DMS153 treated with DMSO at 0.1 percent for 48 hours (cell line): ENCODE measurements around the gene OPN5.

Source experiments
- DNase-seq: peaks from one replicate; lab custom pipeline; 2025; ENCODE audit not compliant: unreplicated experiment; lab: John Stamatoyannopoulos, UW

OPN5 gene

GRCh38 chr6:47788498-47788884 is 6.7 kb downstream of the OPN5 start:
- DNase-seq: no peak

GRCh38 chr6:47789553-47789952 is 7.7 kb downstream of the OPN5 start:
- peak; percentile 24 for DNase-seq

- DNase-seq: no peak
These were observed 10.4 kb downstream of the OPN5 start for GRCh38 chr6:47792216-47792733.

- DNase-seq: no peak
These were observed 12.8 kb downstream of the OPN5 start for GRCh38 chr6:47794577-47795135.

GRCh38 chr6:47801984-47802383 is 20.2 kb downstream of the OPN5 start:
- no peak for DNase-seq

- DNase-seq: no peak
These were observed 23.0 kb downstream of the OPN5 start for GRCh38 chr6:47804821-47805220.

- DNase-seq: no peak
These were observed 28.0 kb downstream of the OPN5 start for GRCh38 chr6:47809873-47810272.

GRCh38 chr6:47810885-47811284 is 29.1 kb downstream of the OPN5 start:
- DNase-seq: no peak

- no peak for DNase-seq
These were observed 29.6 kb downstream of the OPN5 start for GRCh38 chr6:47811443-47811842.

- no peak for DNase-seq
These were observed 35.9 kb downstream of the OPN5 start for GRCh38 chr6:47817749-47818148.

GRCh38 chr6:47819461-47819860 is 37.6 kb downstream of the OPN5 start:
- DNase-seq: no peak

GRCh38 chr6:47822856-47823554 is 41.2 kb downstream of the OPN5 start:
- no peak for DNase-seq

GRCh38 chr6:47832386-47833100 is 50.7 kb downstream of the OPN5 start:
- DNase-seq: no peak

GRCh38 chr6:47834196-47834595 is 52.4 kb downstream of the OPN5 start:
- no peak for DNase-seq

GRCh38 chr6:47836046-47836445 is 54.2 kb downstream of the OPN5 start:
- no peak for DNase-seq

- DNase-seq: no peak
These were observed 54.8 kb downstream of the OPN5 start for GRCh38 chr6:47836639-47837038.

GRCh38 chr6:47839645-47840044 is 57.8 kb downstream of the OPN5 start:
- DNase-seq: no peak

- no peak for DNase-seq
These were observed 63.0 kb downstream of the OPN5 start for GRCh38 chr6:47844881-47845280.

- no peak for DNase-seq
These were observed 64.9 kb downstream of the OPN5 start for GRCh38 chr6:47846752-47847151.

- no peak for DNase-seq
These were observed 69.3 kb downstream of the OPN5 start for GRCh38 chr6:47851091-47851490.

GRCh38 chr6:47852727-47853126 is 70.9 kb downstream of the OPN5 start:
- no peak for DNase-seq

- DNase-seq: no peak
These were observed 71.9 kb downstream of the OPN5 start for GRCh38 chr6:47853766-47854165.
